Adipocyte (in vitro differentiated cells): ENCODE data around the gene COL4A1.

Experiments
- DNase-seq: peaks from one replicate; pipeline ENCODE4 v3.0.0-alpha.2; 2015; ENCODE audit warnings: low read depth
- H3K27me3 ChIP-seq: replicated peaks from 2 replicates; pipeline ENCODE4 v1.7.0; 2013; ENCODE audit warnings: mild to moderate bottlenecking, low read length, moderate library complexity; ENCODE audit not compliant: control insufficient read depth, insufficient read depth
- H3K36me3 ChIP-seq: 2 replicates; pipeline ENCODE4 v1.7.0; 2013; ENCODE audit warnings: low read length, mild to moderate bottlenecking, moderate library complexity; ENCODE audit not compliant: control insufficient read depth, insufficient read depth, severe bottlenecking
- H3K4me1 ChIP-seq: 2 replicates; pipeline ENCODE4 v1.7.0; 2013; ENCODE audit warnings: mild to moderate bottlenecking, low read length, moderate library complexity; ENCODE audit not compliant: control insufficient read depth, insufficient read depth
- H3K4me3 ChIP-seq: 2 replicates; pipeline ENCODE4 v1.7.0; 2013; ENCODE audit warnings: mild to moderate bottlenecking, low read length, moderate library complexity
- H3K9ac ChIP-seq: 2 replicates; pipeline ENCODE4 v1.7.0; 2013; ENCODE audit warnings: mild to moderate bottlenecking, low read length, moderate library complexity
- H3K9me3 ChIP-seq: 2 replicates; pipeline ENCODE4 v1.7.0; 2013; ENCODE audit warnings: mild to moderate bottlenecking, low read length, moderate library complexity; ENCODE audit not compliant: control insufficient read depth

COL4A1 gene

DNA sequence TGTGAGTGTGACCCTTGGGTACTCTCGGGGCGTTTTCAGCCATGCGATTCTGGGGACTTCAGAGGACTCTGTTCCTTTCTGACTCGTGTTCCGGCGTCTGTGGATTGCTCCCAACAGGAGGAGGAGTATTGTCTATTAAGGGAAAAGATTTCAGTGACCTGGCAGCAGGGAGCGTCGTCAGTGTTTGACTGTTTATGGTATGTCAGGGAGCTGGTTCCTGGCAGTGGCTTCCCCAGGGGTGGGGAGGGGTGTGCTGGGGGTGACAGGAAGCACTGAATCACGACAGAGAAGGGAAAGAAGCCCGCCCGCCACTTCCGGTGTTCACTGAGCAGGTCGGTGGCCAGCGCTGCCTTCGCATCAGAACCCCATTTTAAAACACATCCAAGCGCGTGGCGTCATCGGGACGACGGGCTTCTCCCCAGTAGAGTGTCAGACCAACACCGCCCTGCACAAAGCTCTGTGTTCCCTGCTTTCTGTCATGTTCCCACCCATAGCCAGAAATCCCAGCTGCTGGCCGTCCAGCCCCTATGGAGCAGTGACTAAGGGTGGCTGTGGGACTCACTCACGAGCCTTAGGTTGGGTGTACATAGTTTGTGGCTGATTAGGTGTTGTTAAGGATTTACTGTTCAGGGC, 34.0 kb upstream of the COL4A1 start:
- peaks cover 40% of the 10 kb centered on the region for H3K4me1 ChIP-seq
- H3K9me3 ChIP-seq, result no peaks in the 10 kb centered on the region
- no peak for DNase-seq
- H3K36me3 ChIP-seq, result peaks cover 41% of the 10 kb centered on the region
- H3K27me3 ChIP-seq, result no peaks in the 10 kb centered on the region
- H3K9ac ChIP-seq, result peak overlapping the region; percentile 44
- H3K4me3 ChIP-seq, result no peak overlapping the region

- H3K9ac ChIP-seq, result peak overlapping the region; percentile 35
- peaks cover 40% of the 10 kb centered on the region for H3K4me1 ChIP-seq
- DNase-seq, result no peak
Measured at GRCh38 chr13:110339975-110340550, 33.1 kb upstream of the COL4A1 start.

GRCh38 chr13:110339263-110339662, 32.3 kb upstream of the COL4A1 start:
- Histone ChIP-seq H3K27me3 (no peaks in the 10 kb centered on the region), H3K36me3 (peaks cover 43% of the 10 kb centered on the region), H3K9me3 (no peaks in the 10 kb centered on the region), H3K9ac (peak overlapping the region; percentile 74), H3K4me1 (peaks cover 40% of the 10 kb centered on the region), H3K4me3 (peak overlapping the region; percentile 40)
- no peak for DNase-seq

More at GRCh38 chr13:110339975-110340550, 33.1 kb upstream of the COL4A1 start:
- H3K4me3 ChIP-seq, result no peak overlapping the region
- peaks cover 40% of the 10 kb centered on the region for H3K36me3 ChIP-seq
- H3K9me3 ChIP-seq, result no peaks in the 10 kb centered on the region
- no peaks in the 10 kb centered on the region for H3K27me3 ChIP-seq

- Histone ChIP-seq H3K4me1 (peaks cover 40% of the 10 kb centered on the region), H3K9me3 (no peaks in the 10 kb centered on the region), H3K36me3 (peaks cover 44% of the 10 kb centered on the region), H3K27me3 (no peaks in the 10 kb centered on the region), H3K9ac (peak overlapping the region; percentile 74), H3K4me3 (peak overlapping the region; percentile 40)
- DNase-seq, result peak; percentile 85
Measured at GRCh38 chr13:110338441-110339101, 31.6 kb upstream of the COL4A1 start.

DNA sequence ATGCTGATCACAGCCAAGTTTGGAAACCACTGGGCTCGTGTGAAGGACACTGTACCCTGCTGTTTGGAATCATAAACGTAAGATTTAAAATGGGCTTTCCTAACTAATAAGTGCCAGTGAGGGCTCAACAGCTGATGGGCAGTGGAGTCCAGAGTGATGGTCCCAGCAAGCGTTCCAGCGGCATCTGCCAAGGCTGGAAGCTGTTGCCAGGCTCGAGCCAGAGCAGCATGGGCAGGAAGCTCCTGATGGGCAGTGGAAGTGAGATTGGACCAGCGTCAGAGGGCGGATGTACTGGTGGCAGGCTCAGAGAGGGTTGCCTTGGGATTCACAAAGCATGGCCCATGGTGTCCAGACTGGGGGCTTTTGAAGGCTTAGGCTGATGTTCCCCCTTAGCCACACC, 30.3 kb upstream of the COL4A1 start:
- DNase-seq, result no peak
- Histone ChIP-seq H3K9me3 (no peaks in the 10 kb centered on the region), H3K4me1 (peaks cover 40% of the 10 kb centered on the region), H3K4me3 (no peak overlapping the region), H3K36me3 (peaks cover 53% of the 10 kb centered on the region), H3K9ac (peak overlapping the region; percentile 74), H3K27me3 (no peaks in the 10 kb centered on the region)

DNA sequence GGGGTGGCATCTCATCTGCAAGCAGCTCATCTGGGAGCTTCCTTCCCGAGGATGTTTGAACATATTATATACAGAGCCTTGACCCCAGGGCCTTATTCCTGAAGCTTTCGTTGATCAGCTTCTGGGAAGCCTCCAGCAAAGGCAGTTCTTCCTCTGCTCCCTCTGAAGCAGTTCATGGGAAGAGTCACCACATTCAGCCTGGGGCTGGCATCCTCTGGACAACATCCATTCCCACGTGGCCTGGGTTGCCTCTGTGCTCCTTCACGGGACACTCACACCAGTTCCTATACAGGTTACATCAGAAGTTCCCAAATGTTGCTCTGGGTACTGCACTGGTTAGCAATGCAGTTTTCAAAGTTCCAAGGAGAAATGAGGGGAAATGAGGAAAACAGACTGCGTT, 29.7 kb upstream of the COL4A1 start:
- Histone ChIP-seq H3K9me3 (no peaks in the 10 kb centered on the region), H3K27me3 (no peaks in the 10 kb centered on the region), H3K9ac (no peak overlapping the region), H3K36me3 (peaks cover 59% of the 10 kb centered on the region), H3K4me1 (peaks cover 43% of the 10 kb centered on the region), H3K4me3 (no peak overlapping the region)
- no peak for DNase-seq

DNA sequence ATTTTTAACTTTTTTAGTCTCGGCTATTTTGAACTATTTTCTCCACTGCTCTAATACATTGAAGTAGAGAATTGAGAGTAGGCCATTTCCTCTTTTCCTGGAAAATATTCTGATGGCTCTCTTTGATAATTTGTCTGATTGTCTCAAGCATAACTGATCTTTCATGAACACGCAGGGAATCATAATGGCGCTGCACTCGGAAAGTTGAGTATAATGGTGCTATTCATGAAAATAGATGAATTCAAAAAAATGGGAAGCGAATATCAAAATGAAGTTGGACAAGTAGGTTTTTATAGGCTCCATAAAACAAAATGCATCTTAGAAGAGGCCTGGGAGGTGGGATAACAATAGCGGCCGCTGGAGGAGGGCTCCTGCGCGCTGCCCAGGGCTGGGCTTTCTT, 29.2 kb upstream of the COL4A1 start:
- no peaks in the 10 kb centered on the region for H3K9me3 ChIP-seq
- no peak overlapping the region for H3K4me3 ChIP-seq
- peaks cover 45% of the 10 kb centered on the region for H3K4me1 ChIP-seq
- peaks cover 63% of the 10 kb centered on the region for H3K36me3 ChIP-seq
- no peak for DNase-seq
- no peaks in the 10 kb centered on the region for H3K27me3 ChIP-seq
- H3K9ac ChIP-seq, result no peak overlapping the region

GRCh38 chr13:110334841-110335490, 28.0 kb upstream of the COL4A1 start:
- no peaks in the 10 kb centered on the region for H3K27me3 ChIP-seq
- H3K9me3 ChIP-seq, result no peaks in the 10 kb centered on the region
- no peak for DNase-seq
- no peak overlapping the region for H3K9ac ChIP-seq
- peaks cover 67% of the 10 kb centered on the region for H3K36me3 ChIP-seq
- no peak overlapping the region for H3K4me3 ChIP-seq
- H3K4me1 ChIP-seq, result peaks cover 48% of the 10 kb centered on the region

- Histone ChIP-seq H3K36me3 (peaks cover 73% of the 10 kb centered on the region), H3K9me3 (no peaks in the 10 kb centered on the region), H3K27me3 (no peaks in the 10 kb centered on the region), H3K4me3 (no peak overlapping the region), H3K9ac (no peak overlapping the region), H3K4me1 (peaks cover 47% of the 10 kb centered on the region)
- no peak for DNase-seq
Measured at GRCh38 chr13:110334256-110334655, 27.3 kb upstream of the COL4A1 start.

GRCh38 chr13:110333837-110334236, 26.9 kb upstream of the COL4A1 start:
- H3K4me1 ChIP-seq, result peaks cover 43% of the 10 kb centered on the region
- no peak for DNase-seq
- H3K27me3 ChIP-seq, result no peaks in the 10 kb centered on the region
- H3K4me3 ChIP-seq, result no peak overlapping the region
- H3K36me3 ChIP-seq, result peaks cover 75% of the 10 kb centered on the region
- no peak overlapping the region for H3K9ac ChIP-seq
- no peaks in the 10 kb centered on the region for H3K9me3 ChIP-seq

DNA sequence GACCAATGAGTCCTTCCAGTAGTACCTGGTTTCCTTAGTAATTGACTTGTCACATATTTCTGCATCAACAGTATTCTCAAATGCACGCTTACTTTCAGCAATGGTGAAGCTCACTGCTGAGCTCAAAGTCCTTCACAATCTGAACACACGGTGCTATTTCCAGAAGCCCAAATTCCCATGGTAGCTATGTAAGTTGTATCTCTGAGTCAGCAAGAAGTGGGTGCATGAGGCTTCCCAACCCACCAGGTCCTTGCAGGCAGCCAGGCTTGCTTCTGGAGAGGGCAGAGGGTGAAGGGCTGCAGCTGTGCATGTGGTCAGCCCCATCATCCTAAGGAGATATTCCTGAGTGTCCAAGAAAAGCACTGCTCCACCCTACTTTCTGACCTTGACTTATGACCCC, 25.8 kb upstream of the COL4A1 start:
- no peak overlapping the region for H3K9ac ChIP-seq
- H3K4me3 ChIP-seq, result no peak overlapping the region
- H3K4me1 ChIP-seq, result peaks cover 32% of the 10 kb centered on the region
- H3K36me3 ChIP-seq, result peaks cover 81% of the 10 kb centered on the region
- no peaks in the 10 kb centered on the region for H3K27me3 ChIP-seq
- no peak for DNase-seq
- no peaks in the 10 kb centered on the region for H3K9me3 ChIP-seq
